Esophagus squamous epithelium (tissue), 5 donors: Measurements from ENCODE around the gene MLKL. TPM values are rescaled to one million over a fixed set of nuclear protein-coding genes. Genes with fewer than 3 reads are reported as not detected.
"Not testable (repeated sequence)": the region's sequence is repeated elsewhere in the genome, so short reads cannot be mapped to it uniquely, and the experiment has no call there.

Experiments used
- DNase-seq: peaks from one replicate; lab custom pipeline; 2025; lab: John Stamatoyannopoulos, UW
- H3K27ac ChIP-seq, 4 donors: fragments of 200-600 bp; sonication (generic); one replicate each; pipeline ENCODE4 v1.5.1; 2016 to 2019; ENCODE audit warnings: mild to moderate bottlenecking in 1 of 4
- H3K27me3 ChIP-seq, 4 donors: fragments of 200-600 bp; sonication (generic); 1 replicate in 3 of 4; 2 replicates in 1 of 4; pipeline versions ENCODE4 v1.5.1 to v1.6.0; 2017 to 2021; ENCODE audit warnings: antibody characterized with exemption in 1 of 4
- H3K36me3 ChIP-seq, 3 donors: fragments of 200-600 bp; sonication (generic); one replicate each; pipeline ENCODE4 v1.5.1; 2016 to 2019
- H3K4me1 ChIP-seq, 3 donors: fragments of 200-600 bp; sonication (generic); one replicate each; pipeline ENCODE4 v1.5.1; 2017 to 2019
- H3K4me3 ChIP-seq, 4 donors: fragments of 200-600 bp; sonication (generic); 1 replicate in 3 of 4; 2 replicates in 1 of 4; pipeline ENCODE4 v1.5.1; 2016 to 2019; ENCODE audit warnings: mild to moderate bottlenecking in 2 of 4, moderate library complexity in 1 of 4
- H3K9me3 ChIP-seq, 3 donors: fragments of 200-600 bp; sonication (generic); one replicate each; pipeline ENCODE4 v1.5.1; 2016 to 2019
- POLR2A ChIP-seq, 4 donors: fragments of 450-650 bp; IDR thresholded peaks; one replicate each; pipeline ENCODE4 v1.6.1; 2017; ENCODE audit warnings: antibody characterized with exemption in 4 of 4, mild to moderate bottlenecking in 4 of 4, moderate library complexity in 3 of 4
- whole genome bisulfite sequencing, 2 donors: methylation state at CpG; one replicate each; pipeline ENCODE4 v1.1.5; 2018; 5-methylcytosine and 5-hydroxymethylcytosine counted together
- intact Hi-C: fragments of 100-400 bp; cut with DNase I; formaldehyde crosslinking; loops from one replicate; pipeline ENCODE4 v1.15.0; 2022
- total RNA-seq, 4 donors: library from RNA; depleted of rRNA; stranded (reverse); fragments of >200 nt; gene quantifications; one replicate each; pipeline ENCODE4 v1.1.0, GENCODE V29; 2016
- TF ChIP-seq, protein P1 (sequence below), 6 experiments: fragments of 450-650 bp in 4 of 6; fragments of 200-600 bp in 2 of 6; sonication (generic) in 2 of 6; IDR thresholded peaks; one replicate each; pipeline ENCODE4 v1.5.1; 2016 to 2019; ENCODE audit warnings: antibody characterized with exemption in 6 of 6, mild to moderate bottlenecking in 4 of 6, moderate library complexity in 4 of 6
- donor health status: DM: yes; HTN: yes; CAD: no.

Gene MLKL
- total RNA-seq, 4 donors from 2014 or later, result 12.4 to 33.9 (median 22.1) TPM

GRCh38 chr16:74727903-74728302, 27.2 kb upstream of the MLKL start:
- WGBS, 2 donors, result 88 to 94% methylated on average over 4 of the region's 4 CpGs
- no peak overlapping the region for H3K27ac ChIP-seq
- no peak for TF ChIP-seq POLR2A (IDR thresholded peaks at IDR 0.05)
- TF ChIP-seq, protein P1, sequence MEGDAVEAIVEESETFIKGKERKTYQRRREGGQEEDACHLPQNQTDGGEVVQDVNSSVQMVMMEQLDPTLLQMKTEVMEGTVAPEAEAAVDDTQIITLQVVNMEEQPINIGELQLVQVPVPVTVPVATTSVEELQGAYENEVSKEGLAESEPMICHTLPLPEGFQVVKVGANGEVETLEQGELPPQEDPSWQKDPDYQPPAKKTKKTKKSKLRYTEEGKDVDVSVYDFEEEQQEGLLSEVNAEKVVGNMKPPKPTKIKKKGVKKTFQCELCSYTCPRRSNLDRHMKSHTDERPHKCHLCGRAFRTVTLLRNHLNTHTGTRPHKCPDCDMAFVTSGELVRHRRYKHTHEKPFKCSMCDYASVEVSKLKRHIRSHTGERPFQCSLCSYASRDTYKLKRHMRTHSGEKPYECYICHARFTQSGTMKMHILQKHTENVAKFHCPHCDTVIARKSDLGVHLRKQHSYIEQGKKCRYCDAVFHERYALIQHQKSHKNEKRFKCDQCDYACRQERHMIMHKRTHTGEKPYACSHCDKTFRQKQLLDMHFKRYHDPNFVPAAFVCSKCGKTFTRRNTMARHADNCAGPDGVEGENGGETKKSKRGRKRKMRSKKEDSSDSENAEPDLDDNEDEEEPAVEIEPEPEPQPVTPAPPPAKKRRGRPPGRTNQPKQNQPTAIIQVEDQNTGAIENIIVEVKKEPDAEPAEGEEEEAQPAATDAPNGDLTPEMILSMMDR (IDR thresholded peaks at IDR 0.05), result no peak
- no peaks in the 10 kb centered on the region for H3K36me3 ChIP-seq
- peaks cover 6 to 27% (median 15%) of the 10 kb centered on the region in 3 donors for H3K4me1 ChIP-seq
- intact Hi-C loops, result no loop called here
- no peak for DNase-seq
- no peak overlapping the region for H3K4me3 ChIP-seq
- H3K9me3 ChIP-seq, result peaks cover 0 to 11% (median 10%) of the 10 kb centered on the region in 3 donors
- no peaks in the 10 kb centered on the region for H3K27me3 ChIP-seq

DNA sequence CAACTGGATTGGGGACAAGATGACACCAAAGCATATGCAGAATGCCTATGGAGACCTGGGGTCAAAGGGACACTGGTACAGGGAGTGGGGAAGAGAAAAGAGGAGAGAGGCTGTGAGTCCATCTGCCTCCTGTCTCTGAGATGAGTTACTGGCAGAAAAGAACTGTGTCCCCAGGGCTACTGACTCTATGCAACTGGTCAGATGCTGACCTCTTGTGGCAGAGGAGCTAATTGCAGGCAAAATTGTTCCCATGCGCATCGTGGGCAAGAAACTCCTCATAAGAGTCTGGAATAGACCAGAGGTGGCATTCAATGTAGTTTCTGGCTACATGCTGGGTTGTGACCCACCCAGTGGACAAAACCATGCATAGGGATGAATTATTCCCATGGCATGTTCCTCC, 26.1 kb upstream of the MLKL start:
- intact Hi-C loops, result no loop called here
- Histone ChIP-seq H3K4me3 (no peak overlapping the region), H3K4me1 (peaks cover 6 to 27% (median 15%) of the 10 kb centered on the region in 3 donors), H3K9me3 (peaks cover 0 to 11% (median 10%) of the 10 kb centered on the region in 3 donors), H3K27me3 (no peaks in the 10 kb centered on the region), H3K27ac (no peak overlapping the region), H3K36me3 (no peaks in the 10 kb centered on the region)
- DNase-seq, result no peak
- 68 to 78% methylated on average over 2 of the region's 2 CpGs for WGBS, 2 donors
- TF ChIP-seq POLR2A (IDR thresholded peaks at IDR 0.05), result no peak
- TF ChIP-seq, protein P1 (IDR thresholded peaks at IDR 0.05), result peak in 3 of 6 experiments; percentile 16 to 69 (median 33)

DNA sequence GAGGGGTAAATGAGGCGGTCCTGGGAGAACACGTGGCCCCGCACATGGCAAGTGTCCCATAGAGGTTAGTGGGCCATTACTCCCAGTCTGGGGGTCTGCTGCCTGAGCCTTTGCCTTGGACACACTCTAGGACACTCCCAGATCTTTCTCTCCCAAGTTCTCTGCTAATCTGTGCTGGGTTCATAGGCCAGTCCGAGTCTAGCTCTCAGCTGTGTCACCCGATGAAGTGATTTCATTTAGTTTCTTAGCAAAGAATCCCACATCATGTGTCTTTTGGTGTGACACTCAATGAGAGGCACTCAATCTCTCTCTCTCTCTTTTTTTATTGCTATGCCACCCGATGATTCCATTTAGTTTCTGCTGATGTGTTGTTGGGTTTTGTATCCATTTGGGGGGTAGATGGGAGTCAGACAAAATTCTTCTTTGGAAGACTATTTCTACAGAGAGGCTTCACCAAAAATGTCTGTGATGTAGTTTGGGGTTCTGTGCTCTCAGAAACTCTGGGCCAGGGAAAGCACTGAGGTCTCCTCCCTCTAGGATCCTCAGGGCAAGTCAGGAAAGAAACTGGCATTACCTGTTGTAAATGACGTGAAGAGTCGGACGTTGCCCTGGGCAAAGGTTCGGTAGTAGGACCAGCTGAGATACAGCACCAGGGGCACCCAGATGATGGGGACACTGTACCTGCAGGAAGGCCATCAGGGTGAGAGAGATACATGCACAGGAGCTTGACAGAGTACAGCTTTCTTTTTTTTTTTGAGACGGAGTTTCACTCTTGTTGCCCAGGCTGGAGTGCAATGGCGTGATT, 25.2 kb upstream of the MLKL start:
- Histone ChIP-seq H3K36me3 (no peaks in the 10 kb centered on the region), H3K27ac (no peak overlapping the region), H3K4me1 (peaks cover 6 to 20% (median 15%) of the 10 kb centered on the region in 3 donors), H3K4me3 (no peak overlapping the region), H3K27me3 (no peaks in the 10 kb centered on the region), H3K9me3 (peaks cover 0 to 11% (median 10%) of the 10 kb centered on the region in 3 donors)
- WGBS, 2 donors, result 81 to 84% methylated on average over 7 to 8 of the region's 12 CpGs
- no peak for DNase-seq
- TF ChIP-seq, protein P1 (IDR thresholded peaks at IDR 0.05), result no peak
- no peak for TF ChIP-seq POLR2A (IDR thresholded peaks at IDR 0.05)
- intact Hi-C loops, result no loop called here

DNA sequence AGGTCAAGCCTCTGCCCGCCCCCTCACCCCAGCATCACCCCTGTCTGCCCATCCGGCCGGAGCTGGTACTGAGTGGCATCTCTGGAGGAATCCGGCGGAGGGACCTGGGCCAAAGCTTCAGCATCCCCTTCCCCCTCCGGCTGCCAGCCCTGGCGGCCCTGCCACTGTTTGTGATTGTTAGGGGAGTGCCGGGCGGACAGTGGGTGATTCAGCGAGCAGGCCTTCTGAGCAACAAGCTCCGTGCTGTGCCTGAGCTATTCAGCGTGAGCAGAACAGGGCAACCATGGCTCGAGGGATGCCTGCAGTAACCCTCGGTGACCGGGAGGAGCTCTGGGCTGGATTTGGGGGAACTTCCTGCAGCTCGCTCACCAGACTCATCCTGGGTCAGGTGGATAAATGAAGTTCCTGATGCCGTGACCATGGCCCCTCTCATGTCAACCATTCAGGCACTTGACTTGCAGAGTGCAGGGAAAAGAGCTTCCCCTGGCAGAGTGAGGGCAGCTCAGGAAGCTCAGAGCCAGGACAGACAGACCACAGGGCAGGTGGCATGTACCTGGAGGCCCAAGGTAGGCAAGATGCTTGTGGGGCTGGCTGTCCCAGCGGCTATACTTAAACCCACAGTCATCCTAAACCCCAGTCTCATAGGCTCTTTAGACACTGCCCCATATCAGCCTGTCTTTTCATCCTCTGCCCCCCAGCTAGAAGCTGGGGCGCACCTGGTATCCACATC, 24.3 kb upstream of the MLKL start:
- Histone ChIP-seq H3K9me3 (peaks cover 0 to 11% (median 10%) of the 10 kb centered on the region in 3 donors), H3K27ac (no peak overlapping the region), H3K4me1 (peaks cover 4 to 11% (median 10%) of the 10 kb centered on the region in 3 donors), H3K4me3 (no peak overlapping the region), H3K36me3 (no peaks in the 10 kb centered on the region), H3K27me3 (no peaks in the 10 kb centered on the region)
- TF ChIP-seq, protein P1 (IDR thresholded peaks at IDR 0.05), result no peak
- no peak for TF ChIP-seq POLR2A (IDR thresholded peaks at IDR 0.05)
- 70% methylated on average over 6 of the region's 19 CpGs; no CpG with 5 or more reads in 1 of the 2 donors for WGBS, 2 donors
- intact Hi-C loops, result no loop called here
- DNase-seq, result no peak

DNA sequence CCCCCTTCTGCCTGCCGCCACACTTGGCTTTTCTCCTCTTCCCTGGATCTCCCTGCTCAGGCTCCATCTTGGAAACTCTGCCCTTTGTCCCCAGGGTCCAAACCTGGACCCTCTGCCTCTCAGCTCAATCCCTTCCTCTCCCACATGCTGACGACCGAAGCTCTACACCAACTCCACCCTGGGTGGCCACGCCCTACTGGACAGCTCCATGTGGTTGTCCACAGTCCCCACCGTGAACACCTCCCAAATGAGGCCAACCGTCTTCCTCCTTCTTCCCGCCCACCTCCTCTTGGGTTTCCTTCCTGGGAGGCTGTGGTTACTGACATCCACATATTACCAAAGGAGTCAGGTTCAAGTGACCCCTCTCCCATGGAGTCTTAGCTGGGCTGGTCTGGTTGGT, 22.6 kb upstream of the MLKL start:
- Histone ChIP-seq H3K27me3 (no peaks in the 10 kb centered on the region), H3K4me3 (no peak overlapping the region), H3K9me3 (peaks cover 0 to 11% (median 10%) of the 10 kb centered on the region in 3 donors), H3K36me3 (no peaks in the 10 kb centered on the region), H3K27ac (no peak overlapping the region), H3K4me1 (no peaks in the 10 kb centered on the region)
- intact Hi-C loops, result no loop called here
- no peak for DNase-seq
- WGBS, 2 donors, result 65 to 81% methylated on average over 7 of the region's 7 CpGs
- TF ChIP-seq, protein P1 (IDR thresholded peaks at IDR 0.05), result no peak
- no peak for TF ChIP-seq POLR2A (IDR thresholded peaks at IDR 0.05)

DNA sequence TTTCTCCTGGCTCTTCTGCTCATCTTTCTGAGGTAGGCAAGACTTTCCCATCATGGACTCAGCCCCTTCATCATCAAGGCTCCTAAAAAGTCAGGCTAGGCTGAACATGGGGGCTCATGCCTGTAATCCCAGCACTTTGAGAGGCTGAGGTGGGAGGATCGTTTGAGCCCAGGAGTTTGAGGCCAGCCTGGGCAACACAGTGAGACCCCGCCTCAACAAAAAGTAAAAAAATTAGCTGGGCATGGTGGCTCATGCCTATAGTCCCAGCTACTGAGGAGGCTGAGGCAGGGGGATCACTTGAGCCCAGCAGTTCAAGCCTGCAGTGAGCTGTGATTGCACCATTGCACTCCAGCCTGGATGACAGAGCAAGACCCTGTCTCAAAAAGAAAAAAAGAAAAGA, 21.5 kb upstream of the MLKL start:
- H3K9me3 ChIP-seq, H3K4me1 ChIP-seq, H3K27me3 ChIP-seq, H3K36me3 ChIP-seq, intact Hi-C loops, DNase-seq, H3K27ac ChIP-seq, H3K4me3 ChIP-seq: not testable (repeated sequence)
- 60% methylated on average over 1 of the region's 2 CpGs; no CpG with 5 or more reads in 1 of the 2 donors for WGBS, 2 donors
